ENCODE measurements around the gene NR2F1.

DNA sequence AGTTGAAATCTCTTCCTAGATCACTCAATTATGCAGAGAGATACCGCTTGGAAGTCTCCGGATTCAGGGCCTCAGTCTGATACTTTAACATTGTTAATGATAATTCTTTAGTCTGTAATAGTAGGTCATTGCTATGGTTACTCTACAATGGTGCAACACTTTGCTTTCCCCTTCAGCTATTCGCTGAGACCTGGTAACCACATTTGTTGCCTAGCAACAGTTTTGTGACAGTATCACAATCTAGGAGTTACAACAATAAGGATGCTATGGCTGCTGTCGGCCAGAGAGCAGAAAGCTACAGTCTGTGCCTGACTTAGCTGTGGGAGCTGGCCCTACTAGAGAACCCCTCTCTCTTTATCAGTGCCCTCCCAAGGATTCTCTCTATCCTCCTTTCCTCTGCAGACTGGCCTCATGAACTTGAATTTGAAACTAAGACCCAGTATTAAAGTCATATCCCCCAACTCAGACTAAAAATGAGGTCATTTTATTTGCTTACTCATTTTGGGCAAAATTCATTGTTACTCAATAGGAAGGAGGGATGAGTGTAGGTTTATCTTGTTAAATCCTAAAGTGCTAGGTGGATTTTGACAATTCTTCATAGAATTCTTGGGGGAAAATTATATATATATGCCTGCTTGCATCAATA, 39.3 kb downstream of the NR2F1 start:
- TF ChIP-seq, protein P1, sequence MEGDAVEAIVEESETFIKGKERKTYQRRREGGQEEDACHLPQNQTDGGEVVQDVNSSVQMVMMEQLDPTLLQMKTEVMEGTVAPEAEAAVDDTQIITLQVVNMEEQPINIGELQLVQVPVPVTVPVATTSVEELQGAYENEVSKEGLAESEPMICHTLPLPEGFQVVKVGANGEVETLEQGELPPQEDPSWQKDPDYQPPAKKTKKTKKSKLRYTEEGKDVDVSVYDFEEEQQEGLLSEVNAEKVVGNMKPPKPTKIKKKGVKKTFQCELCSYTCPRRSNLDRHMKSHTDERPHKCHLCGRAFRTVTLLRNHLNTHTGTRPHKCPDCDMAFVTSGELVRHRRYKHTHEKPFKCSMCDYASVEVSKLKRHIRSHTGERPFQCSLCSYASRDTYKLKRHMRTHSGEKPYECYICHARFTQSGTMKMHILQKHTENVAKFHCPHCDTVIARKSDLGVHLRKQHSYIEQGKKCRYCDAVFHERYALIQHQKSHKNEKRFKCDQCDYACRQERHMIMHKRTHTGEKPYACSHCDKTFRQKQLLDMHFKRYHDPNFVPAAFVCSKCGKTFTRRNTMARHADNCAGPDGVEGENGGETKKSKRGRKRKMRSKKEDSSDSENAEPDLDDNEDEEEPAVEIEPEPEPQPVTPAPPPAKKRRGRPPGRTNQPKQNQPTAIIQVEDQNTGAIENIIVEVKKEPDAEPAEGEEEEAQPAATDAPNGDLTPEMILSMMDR (IDR thresholded peaks at IDR 0.05 in 8 of 11, conservative IDR thresholded peaks at IDR 0.05 in 3 of 11) = no peak
- TF ChIP-seq POLR2AphosphoS5 (IDR thresholded peaks at IDR 0.05) (no peak), POLR2A (IDR thresholded peaks at IDR 0.05) (no peak)
